B cell (primary cell): ENCODE measurements around the gene ZNF804B. TPM values are rescaled to one million over a fixed set of nuclear protein-coding genes. Genes with fewer than 3 reads are reported as not detected.

ENCODE experiments used
- ATAC-seq: fragments of 200-7000 bp; cut with Tn5 transposase; one replicate; pipeline ENCODE4 v1.10.0; 2021; ENCODE audit warnings: low read depth, mild to moderate bottlenecking, moderate number of reproducible peaks, moderate library complexity
- CTCF ChIA-PET: fragments of 350-600 bp; sonication (Branson Sonifier 250); formaldehyde crosslinking; loops from one replicate; lab custom pipeline; 2021; ENCODE audit warnings: antibody characterized with exemption, inconsistent platforms; lab: Charles Lee
- POLR2A ChIA-PET: fragments of 350-600 bp; sonication (Branson Sonifier 250); formaldehyde crosslinking; loops from one replicate; lab custom pipeline; 2021; ENCODE audit warnings: antibody characterized with exemption; lab: Charles Lee
- DNase-seq: peaks from one replicate; pipeline ENCODE4 v3.0.0; 2013
- H2AFZ ChIP-seq: 2 replicates; pipeline ENCODE4 v1.6.1; 2012; ENCODE audit warnings: mild to moderate bottlenecking, low read depth, low read length; ENCODE audit not compliant: insufficient read depth, poor library complexity, severe bottlenecking
- H3K27ac ChIP-seq, 2 donors: 1 replicate in 1 of 2; 2 replicates in 1 of 2; pipeline ENCODE4 v1.5.1; 2012 to 2013; ENCODE audit warnings: low read length in 2 of 2, mild to moderate bottlenecking in 2 of 2, moderate library complexity in 1 of 2
- H3K27me3 ChIP-seq, 4 experiments: fragments of 200-600 bp in 1 of 4; sonication (generic) in 1 of 4; replicated peaks in 1 of 4; 1 replicate in 2 of 4; 2 replicates in 2 of 4; pipeline versions ENCODE4 v1.6.1 to v1.7.0; 2013 to 2016; ENCODE audit warnings: low read length in 3 of 4, mild to moderate bottlenecking in 2 of 4, mixed read lengths in 1 of 4, moderate library complexity in 1 of 4; ENCODE audit not compliant: insufficient read depth in 4 of 4, control insufficient read depth in 3 of 4; ENCODE audit errors: control extremely low read depth in 1 of 4
- H3K36me3 ChIP-seq, 2 experiments: replicated peaks in 1 of 2; 1 replicate in 1 of 2; 2 replicates in 1 of 2; pipeline versions ENCODE4 v1.6.1 to v1.7.1; 2013; ENCODE audit warnings: low read length in 1 of 2; ENCODE audit not compliant: insufficient read depth in 2 of 2, control insufficient read depth in 1 of 2; ENCODE audit errors: control extremely low read depth in 1 of 2, extremely low read depth in 1 of 2
- H3K4me1 ChIP-seq, 2 donors: fragments of 200-600 bp in 1 of 2; sonication (generic) in 1 of 2; 1 replicate in 1 of 2; 2 replicates in 1 of 2; pipeline versions ENCODE4 v1.5.1 to v1.6.1; 2013 to 2017; ENCODE audit warnings: low read length in 2 of 2; ENCODE audit not compliant: control insufficient read depth in 2 of 2, insufficient read depth in 2 of 2
- H3K4me2 ChIP-seq: replicated peaks from 2 replicates; pipeline ENCODE3; 2012; ENCODE audit warnings: mild to moderate bottlenecking, low read depth, low read length; ENCODE audit not compliant: poor library complexity, severe bottlenecking
- H3K4me3 ChIP-seq, 5 experiments: fragments of 200-600 bp in 1 of 5; sonication (generic) in 1 of 5; 1 replicate in 3 of 5; 2 replicates in 2 of 5; pipeline versions ENCODE4 v1.5.1 to v1.7.0; 2011 to 2016; ENCODE audit warnings: low read length in 4 of 5, mild to moderate bottlenecking in 4 of 5, low read depth in 2 of 5, control low read depth in 1 of 5, moderate library complexity in 1 of 5; ENCODE audit not compliant: insufficient read depth in 1 of 5; ENCODE audit errors: control extremely low read depth in 1 of 5, extremely low read depth in 1 of 5
- H3K79me2 ChIP-seq: fragments of 200-600 bp; sonication (generic); one replicate; pipeline ENCODE4 v1.6.0; 2016; ENCODE audit warnings: low read length; ENCODE audit not compliant: control insufficient read depth, insufficient read depth
- H3K9ac ChIP-seq: fragments of 200-600 bp; sonication (generic); 2 replicates; pipeline ENCODE4 v1.6.1; 2017; ENCODE audit warnings: mild to moderate bottlenecking, low read length, moderate library complexity
- H3K9me3 ChIP-seq, 3 donors: one replicate each; pipeline versions ENCODE4 v1.6.1 to v1.7.1; 2013; ENCODE audit warnings: low read length in 2 of 3; ENCODE audit not compliant: control insufficient read depth in 2 of 3, insufficient read depth in 1 of 3; ENCODE audit errors: control extremely low read depth in 1 of 3
- H4K20me1 ChIP-seq: 2 replicates; pipeline ENCODE4 v1.6.0; 2012; ENCODE audit warnings: mild to moderate bottlenecking, low read length; ENCODE audit not compliant: insufficient read depth, control insufficient read depth, poor library complexity, severe bottlenecking
- H3K27ac Mint-ChIP-seq: one replicate; pipeline ENCODE4 v1.8.0; 2021; ENCODE audit warnings: mixed read lengths
- H3K27me3 Mint-ChIP-seq: one replicate; pipeline ENCODE4 v1.8.0; 2021; ENCODE audit warnings: mixed read lengths
- H3K4me1 Mint-ChIP-seq: one replicate; pipeline ENCODE4 v1.8.0; 2021; ENCODE audit warnings: mixed read lengths
- H3K4me3 Mint-ChIP-seq: one replicate; pipeline ENCODE4 v1.8.0; 2021; ENCODE audit warnings: mixed read lengths
- H3K9me3 Mint-ChIP-seq: one replicate; pipeline ENCODE4 v1.8.0; 2022; ENCODE audit warnings: mixed read lengths; ENCODE audit not compliant: insufficient read depth
- EZH2 ChIP-seq: IDR thresholded peaks from 2 replicates; pipeline ENCODE4 v1.6.1; 2012; ENCODE audit warnings: borderline replicate concordance, low read depth, mild to moderate bottlenecking, moderate library complexity, low read length; ENCODE audit not compliant: insufficient read depth, poor library complexity, severe bottlenecking
- WGBS: methylation state at CpG from one replicate; pipeline ENCODE4 v1.1.5; 2013; ENCODE audit warnings: missing lambda C conversion rate; ENCODE audit not compliant: insufficient coverage; 5-methylcytosine and 5-hydroxymethylcytosine counted together
- intact Hi-C: fragments of 100-400 bp; cut with micrococcal nuclease; formaldehyde crosslinking; loops from one replicate; pipeline ENCODE4 v1.10.0; 2022
- polyA plus RNA-seq: library from polyadenylated mRNA; depleted of rRNA; stranded (reverse); fragments of >200 nt; gene quantifications from 2 replicates; pipeline ENCODE4 v1.2.3, GENCODE V29; 2012
- total RNA-seq, 2 donors: library from RNA; stranded (reverse); fragments of 120-200 nt in 1 of 2; gene quantifications; 1 replicate in 1 of 2; 2 replicates in 1 of 2; pipeline versions ENCODE4 v1.2.3 to v1.2.4, GENCODE V29; 2013 to 2022
- TF ChIP-seq, protein P1 (sequence below): fragments of 200-600 bp; IDR thresholded peaks from one replicate; pipeline ENCODE4 v1.8.0; 2022; ENCODE audit warnings: antibody characterized with exemption, mild to moderate bottlenecking

Gene ZNF804B
- total and polyA plus RNA-seq, 2 donors (not counting 1 experiment from before 2014, with no cell fraction given): not detected

DNA sequence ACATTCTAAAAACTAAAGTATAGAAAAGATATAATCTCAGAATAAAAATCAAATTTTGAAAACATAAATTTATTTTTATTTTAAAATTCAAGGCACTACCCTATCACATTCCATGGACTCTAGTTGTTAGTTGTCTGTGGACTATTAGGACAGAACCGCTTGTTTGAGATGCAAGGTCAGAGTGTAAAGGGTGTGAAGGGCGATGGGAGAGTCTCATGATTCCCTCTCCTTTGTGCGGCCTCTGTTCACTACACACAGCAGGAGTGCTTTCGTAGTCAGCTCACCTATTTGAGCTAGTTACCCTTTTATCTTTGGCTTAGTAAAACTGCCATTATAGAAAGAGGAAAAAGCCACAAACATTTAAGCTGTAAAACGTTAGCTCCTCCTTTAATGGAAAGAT is 225.8 kb downstream of the ZNF804B start:
- H3K9ac ChIP-seq: no peak overlapping the region

DNA sequence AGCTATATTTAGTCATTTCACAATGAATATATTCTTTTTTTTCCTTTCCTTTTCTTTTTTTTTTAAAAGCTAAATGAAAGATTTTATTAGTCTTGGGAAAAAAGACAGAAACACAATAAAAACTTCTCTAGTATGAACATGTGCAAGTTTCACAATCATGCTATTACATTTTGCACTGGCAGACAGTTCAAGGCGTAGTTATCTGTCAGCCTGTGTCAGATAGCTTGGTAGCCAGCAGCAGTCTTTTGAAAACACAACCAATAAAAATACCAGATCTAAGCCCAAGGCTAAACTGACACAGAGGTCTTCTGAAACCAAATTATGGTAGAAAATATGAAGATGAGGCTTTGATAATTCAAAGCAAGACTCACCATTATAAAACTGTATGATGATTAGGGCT is 241.8 kb downstream of the ZNF804B start:
- H3K9me3 ChIP-seq: no peaks in the 10 kb centered on the region
- DNase-seq (no peak), ATAC-seq (no peak)
- no peaks in the 10 kb centered on the region for H4K20me1 ChIP-seq
- H3K9me3 Mint-ChIP-seq: no peaks in the 10 kb centered on the region
- no peak overlapping the region for H3K4me3 ChIP-seq
- CTCF ChIA-PET: no interaction called here
- H3K79me2 ChIP-seq: no peaks in the 10 kb centered on the region
- H3K4me2 ChIP-seq: no peak overlapping the region
- intact Hi-C loops: no loop called here
- POLR2A ChIA-PET: no interaction called here
- H3K4me1 Mint-ChIP-seq: peaks cover 11% of the 10 kb centered on the region
- H3K27me3 Mint-ChIP-seq: no peaks in the 10 kb centered on the region
- H3K27ac Mint-ChIP-seq: no peak overlapping the region
- no peak overlapping the region for H3K27ac ChIP-seq
- no peak overlapping the region for H3K4me3 Mint-ChIP-seq
- no CpG with 5 or more reads among the region's 1 CpG for WGBS
- TF ChIP-seq, protein P1, sequence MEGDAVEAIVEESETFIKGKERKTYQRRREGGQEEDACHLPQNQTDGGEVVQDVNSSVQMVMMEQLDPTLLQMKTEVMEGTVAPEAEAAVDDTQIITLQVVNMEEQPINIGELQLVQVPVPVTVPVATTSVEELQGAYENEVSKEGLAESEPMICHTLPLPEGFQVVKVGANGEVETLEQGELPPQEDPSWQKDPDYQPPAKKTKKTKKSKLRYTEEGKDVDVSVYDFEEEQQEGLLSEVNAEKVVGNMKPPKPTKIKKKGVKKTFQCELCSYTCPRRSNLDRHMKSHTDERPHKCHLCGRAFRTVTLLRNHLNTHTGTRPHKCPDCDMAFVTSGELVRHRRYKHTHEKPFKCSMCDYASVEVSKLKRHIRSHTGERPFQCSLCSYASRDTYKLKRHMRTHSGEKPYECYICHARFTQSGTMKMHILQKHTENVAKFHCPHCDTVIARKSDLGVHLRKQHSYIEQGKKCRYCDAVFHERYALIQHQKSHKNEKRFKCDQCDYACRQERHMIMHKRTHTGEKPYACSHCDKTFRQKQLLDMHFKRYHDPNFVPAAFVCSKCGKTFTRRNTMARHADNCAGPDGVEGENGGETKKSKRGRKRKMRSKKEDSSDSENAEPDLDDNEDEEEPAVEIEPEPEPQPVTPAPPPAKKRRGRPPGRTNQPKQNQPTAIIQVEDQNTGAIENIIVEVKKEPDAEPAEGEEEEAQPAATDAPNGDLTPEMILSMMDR: no peak
- no peak for TF ChIP-seq EZH2
- H3K27me3 ChIP-seq: no peaks in the 10 kb centered on the region
- H2AFZ ChIP-seq: no peak overlapping the region
- no peaks in the 10 kb centered on the region for H3K36me3 ChIP-seq
- no peak overlapping the region for H3K9ac ChIP-seq
- peaks cover 0 to 3% of the 10 kb centered on the region in 2 donors for H3K4me1 ChIP-seq

More for the DNA sequence above, 225.8 kb downstream of the ZNF804B start:
- Mint-ChIP-seq H3K4me1 (no peaks in the 10 kb centered on the region), H3K9me3 (no peaks in the 10 kb centered on the region), H3K27me3 (no peaks in the 10 kb centered on the region), H3K4me3 (no peak overlapping the region), H3K27ac (no peak overlapping the region)
- Histone ChIP-seq H3K9me3 (no peaks in the 10 kb centered on the region), H3K27ac (no peak overlapping the region), H3K4me3 (no peak overlapping the region), H4K20me1 (no peaks in the 10 kb centered on the region), H3K4me1 (no peaks in the 10 kb centered on the region), H3K79me2 (no peaks in the 10 kb centered on the region), H3K4me2 (no peak overlapping the region), H2AFZ (no peak overlapping the region), H3K27me3 (no peaks in the 10 kb centered on the region), H3K36me3 (no peaks in the 10 kb centered on the region)
- ChIA-PET CTCF (no interaction called here), POLR2A (no interaction called here)
- ATAC-seq: no peak
- intact Hi-C loops: no loop called here
- no peak for TF ChIP-seq EZH2
- TF ChIP-seq, protein P1: no peak
- WGBS: no CpG with 5 or more reads among the region's 5 CpGs
- DNase-seq: no peak
